Liver (tissue), 9 donors: ENCODE measurements around the gene TMEM59. TPM values are rescaled to one million over a fixed set of nuclear protein-coding genes. Genes with fewer than 3 reads are reported as not detected.

Experiments
- DNase-seq: peaks from one replicate; pipeline ENCODE4 v3.0.0-alpha.2; 2017; ENCODE audit warnings: low spot score
- H3K27ac ChIP-seq, 2 donors: one replicate each; pipeline ENCODE4 v1.7.0; 2013; ENCODE audit warnings: inconsistent platforms in 2 of 2, low read length in 2 of 2, control low read depth in 1 of 2, low read depth in 1 of 2, mild to moderate bottlenecking in 1 of 2
- H3K27me3 ChIP-seq, 4 donors: one replicate each; pipeline versions ENCODE4 v1.6.1 to v1.7.0; 2013; ENCODE audit warnings: low read length in 3 of 4, inconsistent platforms in 1 of 4, mild to moderate bottlenecking in 1 of 4, moderate library complexity in 1 of 4; ENCODE audit not compliant: control insufficient read depth in 4 of 4, insufficient read depth in 4 of 4
- H3K36me3 ChIP-seq, 4 donors: one replicate each; pipeline versions ENCODE4 v1.6.1 to v1.7.0; 2013; ENCODE audit warnings: low read length in 3 of 4, mild to moderate bottlenecking in 3 of 4, low read depth in 1 of 4, moderate library complexity in 1 of 4; ENCODE audit not compliant: control insufficient read depth in 4 of 4, insufficient read depth in 3 of 4
- H3K4me1 ChIP-seq, 4 donors: one replicate each; pipeline versions ENCODE4 v1.6.1 to v1.7.0; 2013; ENCODE audit warnings: low read length in 3 of 4, mild to moderate bottlenecking in 3 of 4, moderate library complexity in 1 of 4; ENCODE audit not compliant: control insufficient read depth in 4 of 4, insufficient read depth in 4 of 4
- H3K4me3 ChIP-seq, 3 donors: one replicate each; pipeline versions ENCODE4 v1.6.1 to v1.7.0; 2013; ENCODE audit warnings: low read length in 3 of 3, control low read depth in 1 of 3, low read depth in 1 of 3, mild to moderate bottlenecking in 1 of 3
- H3K9ac ChIP-seq, 2 donors: one replicate each; pipeline ENCODE4 v1.7.0; 2013; ENCODE audit warnings: low read length in 2 of 2, mild to moderate bottlenecking in 2 of 2, moderate library complexity in 2 of 2, control low read depth in 1 of 2, low read depth in 1 of 2
- H3K9me3 ChIP-seq, 4 donors: one replicate each; pipeline versions ENCODE4 v1.6.1 to v1.7.0; 2013; ENCODE audit warnings: low read length in 3 of 4; ENCODE audit not compliant: control insufficient read depth in 4 of 4
- EGR1 ChIP-seq, 2 donors: IDR thresholded peaks; 2 replicates each; pipeline ENCODE4 v1.6.1; 2016 to 2018; ENCODE audit warnings: antibody characterized with exemption in 2 of 2, low read depth in 2 of 2
- FOXA1 ChIP-seq: IDR thresholded peaks from 2 replicates; pipeline ENCODE4 v1.6.1; 2016; ENCODE audit warnings: antibody characterized with exemption
- FOXA2 ChIP-seq: IDR thresholded peaks from 2 replicates; pipeline ENCODE4 v1.6.1; 2016; ENCODE audit warnings: antibody characterized with exemption
- GABPA ChIP-seq, 2 donors: IDR thresholded peaks in 1 of 2; conservative IDR thresholded peaks in 1 of 2; 2 replicates each; pipeline ENCODE4 v1.6.1; 2016; ENCODE audit warnings: antibody characterized with exemption in 2 of 2, mild to moderate bottlenecking in 1 of 2, moderate library complexity in 1 of 2
- HNF4A ChIP-seq, 2 donors: conservative IDR thresholded peaks; 2 replicates each; pipeline ENCODE4 v1.6.1; 2016; ENCODE audit warnings: antibody characterized with exemption in 2 of 2, mild to moderate bottlenecking in 2 of 2
- HNF4G ChIP-seq: IDR thresholded peaks from 2 replicates; pipeline ENCODE4 v1.6.1; 2016; ENCODE audit warnings: antibody characterized with exemption
- JUND ChIP-seq, 2 donors: IDR thresholded peaks; 2 replicates each; pipeline ENCODE4 v1.6.1; 2016; ENCODE audit warnings: antibody characterized with exemption in 2 of 2
- NR2F2 ChIP-seq: IDR thresholded peaks from 2 replicates; pipeline ENCODE4 v1.6.1; 2016; ENCODE audit warnings: antibody characterized with exemption
- RAD21 ChIP-seq, 2 donors: IDR thresholded peaks; 2 replicates each; pipeline ENCODE4 v1.6.1; 2016; ENCODE audit warnings: antibody characterized with exemption in 2 of 2, mild to moderate bottlenecking in 2 of 2
- RXRA ChIP-seq, 2 donors: IDR thresholded peaks; 2 replicates each; pipeline ENCODE4 v1.6.1; 2017 to 2018; ENCODE audit warnings: antibody characterized with exemption in 2 of 2, mild to moderate bottlenecking in 1 of 2
- SP1 ChIP-seq: IDR thresholded peaks from 2 replicates; pipeline ENCODE4 v1.6.1; 2018; ENCODE audit warnings: antibody characterized with exemption, mild to moderate bottlenecking
- TAF1 ChIP-seq: conservative IDR thresholded peaks from 2 replicates; pipeline ENCODE4 v1.6.1; 2016; ENCODE audit warnings: antibody characterized with exemption, mild to moderate bottlenecking
- YY1 ChIP-seq: IDR thresholded peaks from 2 replicates; pipeline ENCODE4 v1.6.1; 2016; ENCODE audit warnings: antibody characterized with exemption, mild to moderate bottlenecking
- WGBS: extraction: QIAGEN DNeasy Blood & Tissue Kit; methylation state at CpG from one replicate; pipeline ENCODE4 v1.1.7; 2013; 5-methylcytosine and 5-hydroxymethylcytosine counted together
- polyA plus RNA-seq, 2 donors: library from polyadenylated mRNA; stranded (reverse) in 1 of 2; unstranded in 1 of 2; fragments of 200-250 nt in 1 of 2; fragments of >200 nt in 1 of 2; fragmentation: Nextera tagmentation in 1 of 2; extraction: Ambion mirVana in 1 of 2; gene quantifications; one replicate each; pipeline versions ENCODE4 v1.2.1 to v1.2.3, GENCODE V29; 2013 to 2015
- total RNA-seq, 2 donors: library from RNA; depleted of rRNA; stranded (reverse); fragments of >200 nt; gene quantifications; one replicate each; pipeline ENCODE4 v1.2.3, GENCODE V29; 2014
- TF ChIP-seq, protein P1 (sequence below): IDR thresholded peaks from 2 replicates; pipeline ENCODE4 v1.6.1; 2016; ENCODE audit warnings: antibody characterized with exemption
- TF ChIP-seq, protein P2 (sequence below): IDR thresholded peaks from 2 replicates; pipeline ENCODE4 v1.6.1; 2016; ENCODE audit warnings: antibody characterized with exemption
- TF ChIP-seq, protein P3 (sequence below): IDR thresholded peaks from 2 replicates; pipeline ENCODE4 v1.6.1; 2016; ENCODE audit warnings: antibody characterized with exemption
- TF ChIP-seq, protein P4 (sequence below): fragments of 150-350 bp; IDR thresholded peaks from 2 replicates; pipeline ENCODE4 v1.5.1; 2017; ENCODE audit warnings: improper control_type of control experiment, low read depth, low read length; ENCODE audit not compliant: missing input control
- donor health status: healthy.
- donor health status: healthy.
- donor health status: healthy.
- donor health status: healthy.
- donor health status: healthy.

Gene TMEM59
- total and polyA plus RNA-seq, 4 donors: 255 to 436 (median 279) TPM

DNA sequence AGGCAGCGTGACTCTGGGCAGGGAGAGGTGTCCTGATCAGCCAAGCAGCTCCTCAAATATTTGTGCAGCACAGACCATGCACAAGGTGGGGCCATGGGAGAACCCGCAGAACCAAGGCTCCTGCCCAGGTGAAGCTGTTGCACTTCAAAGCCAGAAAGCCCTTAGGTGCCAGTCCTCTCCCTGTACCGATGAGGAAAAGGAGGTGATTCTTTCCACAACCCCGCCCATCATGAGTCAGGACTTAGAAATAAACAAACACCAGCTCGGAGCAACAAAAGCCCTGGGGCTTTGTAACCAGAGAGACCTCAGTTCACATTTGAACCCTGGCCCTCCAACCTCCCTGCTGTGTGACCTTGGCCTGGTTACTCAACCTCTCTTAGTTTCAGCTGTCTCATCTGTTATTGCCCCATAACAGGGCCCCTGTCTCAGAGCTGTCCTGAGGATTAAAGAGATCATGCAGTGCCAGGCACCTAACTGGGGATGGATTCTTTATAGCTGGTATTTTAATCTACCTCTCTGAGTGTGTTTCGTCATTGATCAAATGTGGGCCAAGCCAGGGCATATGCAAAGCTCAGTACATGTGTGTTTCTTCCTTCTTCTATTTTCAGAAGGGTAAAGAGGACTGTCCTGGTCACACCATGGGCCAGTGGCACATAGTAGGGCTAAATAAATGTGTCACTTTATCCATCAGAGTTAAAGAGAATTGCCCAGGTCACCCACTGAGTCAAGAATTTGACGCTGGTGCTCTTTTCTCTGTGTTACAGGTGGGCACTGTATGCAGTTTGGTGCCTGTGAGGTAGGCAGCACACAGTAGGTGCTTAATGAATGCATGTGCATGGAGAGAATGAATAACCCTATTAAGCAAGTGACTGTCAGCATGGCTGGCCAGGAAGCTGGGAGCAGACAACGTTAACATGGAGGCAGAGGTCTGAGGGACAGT, 36.4 kb downstream of the TMEM59 start:
- no peaks in the 10 kb centered on the region for H3K9me3 ChIP-seq
- no peaks in the 10 kb centered on the region for H3K27me3 ChIP-seq
- no peak for TF ChIP-seq FOXA2
- peak; percentile 36 to 78 for TF ChIP-seq JUND (IDR thresholded peaks at IDR 0.05)
- no peak for TF ChIP-seq RAD21 (IDR thresholded peaks at IDR 0.05)
- peak; percentile 73 for TF ChIP-seq SP1
- peak; percentile 7 for TF ChIP-seq YY1
- TF ChIP-seq NR2F2: peak; percentile 66
- peak; percentile 74 to 79 for TF ChIP-seq HNF4A (conservative IDR thresholded peaks at IDR 0.05)
- peak; percentile 95 to 98 for TF ChIP-seq RXRA (IDR thresholded peaks at IDR 0.05)
- peak in 1 of 2 donors; percentile 24 for TF ChIP-seq GABPA (IDR thresholded peaks at IDR 0.05 in 1 of 2, conservative IDR thresholded peaks at IDR 0.05 in 1 of 2)
- TF ChIP-seq EGR1 (IDR thresholded peaks at IDR 0.05; ENCODE audit: low read depth in 2 of 2): peak in 1 of 2 donors; percentile 33
- TF ChIP-seq, protein P1, sequence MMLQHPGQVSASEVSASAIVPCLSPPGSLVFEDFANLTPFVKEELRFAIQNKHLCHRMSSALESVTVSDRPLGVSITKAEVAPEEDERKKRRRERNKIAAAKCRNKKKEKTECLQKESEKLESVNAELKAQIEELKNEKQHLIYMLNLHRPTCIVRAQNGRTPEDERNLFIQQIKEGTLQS: peak; percentile 75
- peaks cover 0 to 5% (median 1%) of the 10 kb centered on the region in 4 donors for H3K4me1 ChIP-seq
- H3K4me3 ChIP-seq: no peak overlapping the region
- no peak overlapping the region for H3K27ac ChIP-seq
- 46% methylated on average over 8 of the region's 8 CpGs for WGBS
- no peak overlapping the region for H3K9ac ChIP-seq
- no peaks in the 10 kb centered on the region for H3K36me3 ChIP-seq
- no peak for DNase-seq

DNA sequence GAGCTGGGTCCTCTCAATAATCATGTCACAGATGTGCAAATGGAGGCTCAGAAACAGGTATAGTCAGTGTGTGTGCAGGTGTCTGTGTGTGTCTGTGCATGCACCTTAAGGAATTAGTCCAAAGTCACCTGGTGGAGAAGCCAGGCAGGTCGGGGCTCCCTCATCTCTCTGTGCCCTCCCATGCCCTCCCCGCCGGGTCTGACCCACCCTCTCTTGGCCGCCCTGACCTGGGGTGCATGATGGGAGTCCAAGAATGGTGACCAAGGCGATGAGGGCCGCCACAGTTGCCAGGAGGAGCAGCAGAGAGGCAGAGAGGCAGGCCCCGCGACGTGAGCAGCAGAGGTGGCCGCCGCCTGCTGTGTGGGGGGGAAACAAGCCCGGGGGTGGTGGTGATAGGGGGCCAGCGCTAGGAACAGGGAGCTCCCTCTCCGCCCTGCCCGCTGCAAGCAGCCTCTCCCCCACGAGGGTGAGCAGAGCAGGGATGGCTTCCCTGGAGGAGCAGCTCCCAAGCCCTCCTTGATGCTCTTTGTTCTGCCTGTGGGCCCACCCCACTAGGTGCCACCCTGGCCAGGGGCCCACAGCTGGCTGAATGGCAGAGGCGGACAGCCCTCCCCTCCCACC, 38.9 kb downstream of the TMEM59 start:
- Histone ChIP-seq H3K9ac (no peak overlapping the region), H3K27me3 (no peaks in the 10 kb centered on the region), H3K27ac (no peak overlapping the region), H3K4me3 (no peak overlapping the region), H3K36me3 (no peaks in the 10 kb centered on the region), H3K9me3 (no peaks in the 10 kb centered on the region), H3K4me1 (peaks cover 0 to 5% (median 1%) of the 10 kb centered on the region in 4 donors)
- no peak for DNase-seq
- TF ChIP-seq, protein P2, sequence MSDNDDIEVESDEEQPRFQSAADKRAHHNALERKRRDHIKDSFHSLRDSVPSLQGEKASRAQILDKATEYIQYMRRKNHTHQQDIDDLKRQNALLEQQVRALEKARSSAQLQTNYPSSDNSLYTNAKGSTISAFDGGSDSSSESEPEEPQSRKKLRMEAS: no peak
- TF ChIP-seq FOXA2 (no peak), TAF1 (no peak), NR2F2 (no peak), EGR1 (IDR thresholded peaks at IDR 0.05; ENCODE audit: low read depth in 2 of 2) (no peak), HNF4A (conservative IDR thresholded peaks at IDR 0.05) (no peak), SP1 (no peak), HNF4G (no peak)
- 81% methylated on average over 17 of the region's 17 CpGs for WGBS

GRCh38 chr1:54013393-54014008, 39.5 kb downstream of the TMEM59 start:
- no peaks in the 10 kb centered on the region for H3K9me3 ChIP-seq
- WGBS: 81% methylated on average over 8 of the region's 8 CpGs
- H3K27me3 ChIP-seq: no peaks in the 10 kb centered on the region
- DNase-seq: no peak
- H3K36me3 ChIP-seq: no peaks in the 10 kb centered on the region
- TF ChIP-seq FOXA1 (no peak), JUND (IDR thresholded peaks at IDR 0.05) (no peak), GABPA (IDR thresholded peaks at IDR 0.05 in 1 of 2, conservative IDR thresholded peaks at IDR 0.05 in 1 of 2) (no peak), HNF4G (no peak), SP1 (no peak)
- TF ChIP-seq, protein P3, sequence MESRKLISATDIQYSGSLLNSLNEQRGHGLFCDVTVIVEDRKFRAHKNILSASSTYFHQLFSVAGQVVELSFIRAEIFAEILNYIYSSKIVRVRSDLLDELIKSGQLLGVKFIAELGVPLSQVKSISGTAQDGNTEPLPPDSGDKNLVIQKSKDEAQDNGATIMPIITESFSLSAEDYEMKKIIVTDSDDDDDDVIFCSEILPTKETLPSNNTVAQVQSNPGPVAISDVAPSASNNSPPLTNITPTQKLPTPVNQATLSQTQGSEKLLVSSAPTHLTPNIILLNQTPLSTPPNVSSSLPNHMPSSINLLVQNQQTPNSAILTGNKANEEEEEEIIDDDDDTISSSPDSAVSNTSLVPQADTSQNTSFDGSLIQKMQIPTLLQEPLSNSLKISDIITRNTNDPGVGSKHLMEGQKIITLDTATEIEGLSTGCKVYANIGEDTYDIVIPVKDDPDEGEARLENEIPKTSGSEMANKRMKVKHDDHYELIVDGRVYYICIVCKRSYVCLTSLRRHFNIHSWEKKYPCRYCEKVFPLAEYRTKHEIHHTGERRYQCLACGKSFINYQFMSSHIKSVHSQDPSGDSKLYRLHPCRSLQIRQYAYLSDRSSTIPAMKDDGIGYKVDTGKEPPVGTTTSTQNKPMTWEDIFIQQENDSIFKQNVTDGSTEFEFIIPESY: no peak
- TF ChIP-seq, protein P4, sequence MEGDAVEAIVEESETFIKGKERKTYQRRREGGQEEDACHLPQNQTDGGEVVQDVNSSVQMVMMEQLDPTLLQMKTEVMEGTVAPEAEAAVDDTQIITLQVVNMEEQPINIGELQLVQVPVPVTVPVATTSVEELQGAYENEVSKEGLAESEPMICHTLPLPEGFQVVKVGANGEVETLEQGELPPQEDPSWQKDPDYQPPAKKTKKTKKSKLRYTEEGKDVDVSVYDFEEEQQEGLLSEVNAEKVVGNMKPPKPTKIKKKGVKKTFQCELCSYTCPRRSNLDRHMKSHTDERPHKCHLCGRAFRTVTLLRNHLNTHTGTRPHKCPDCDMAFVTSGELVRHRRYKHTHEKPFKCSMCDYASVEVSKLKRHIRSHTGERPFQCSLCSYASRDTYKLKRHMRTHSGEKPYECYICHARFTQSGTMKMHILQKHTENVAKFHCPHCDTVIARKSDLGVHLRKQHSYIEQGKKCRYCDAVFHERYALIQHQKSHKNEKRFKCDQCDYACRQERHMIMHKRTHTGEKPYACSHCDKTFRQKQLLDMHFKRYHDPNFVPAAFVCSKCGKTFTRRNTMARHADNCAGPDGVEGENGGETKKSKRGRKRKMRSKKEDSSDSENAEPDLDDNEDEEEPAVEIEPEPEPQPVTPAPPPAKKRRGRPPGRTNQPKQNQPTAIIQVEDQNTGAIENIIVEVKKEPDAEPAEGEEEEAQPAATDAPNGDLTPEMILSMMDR: no peak
- H3K4me1 ChIP-seq: peaks cover 0 to 5% (median 1%) of the 10 kb centered on the region in 4 donors
- H3K4me3 ChIP-seq: no peak overlapping the region
- no peak overlapping the region for H3K27ac ChIP-seq
- H3K9ac ChIP-seq: no peak overlapping the region
